ENCODE measurements around the gene KCNG2.

Gene KCNG2

DNA sequence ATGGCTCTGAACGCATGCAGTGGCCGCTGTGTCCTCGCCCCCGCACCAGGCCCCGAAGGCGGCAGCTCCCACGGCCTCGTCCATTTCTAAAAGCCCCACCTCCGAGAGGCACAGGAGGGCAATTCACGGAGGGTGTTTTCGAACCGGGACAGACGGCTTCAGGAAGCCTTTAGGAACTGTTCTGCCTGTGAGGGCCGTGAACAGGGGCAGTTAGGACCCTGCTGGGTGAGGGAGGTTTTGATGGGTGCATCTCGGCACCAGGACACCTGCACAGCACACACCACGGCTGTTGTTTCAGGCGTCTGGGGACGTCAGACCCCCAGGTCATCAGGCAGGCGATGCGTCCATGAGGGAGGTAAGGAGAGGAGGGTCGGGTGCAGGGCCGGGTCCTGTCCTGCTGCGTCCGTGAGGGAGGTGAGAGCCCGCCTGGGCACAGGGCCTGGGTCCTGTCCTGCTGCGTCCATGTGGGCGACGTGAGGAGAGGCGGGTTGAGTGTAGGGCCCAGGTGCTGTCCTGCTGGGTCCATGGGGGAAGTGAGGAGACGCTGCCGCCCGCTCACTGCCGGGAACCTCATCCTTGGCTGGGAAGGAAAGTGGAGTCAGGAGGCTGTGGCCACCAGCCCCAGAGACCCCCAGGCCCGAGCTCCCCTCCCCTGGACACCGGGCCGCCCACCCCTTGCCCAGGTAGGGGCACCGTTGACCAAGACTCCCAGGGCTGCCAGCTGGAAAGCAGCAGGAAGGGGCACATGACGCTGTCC, 25.5 kb upstream of the KCNG2 start:
- Mint-ChIP-seq H3K27me3 (ENCODE audit: low read depth, poor library complexity) (peaks cover 35% of the 10 kb centered on the region), H3K4me1 (peaks cover 5% of the 10 kb centered on the region), H3K36me3 (ENCODE audit: low read depth) (no peaks in the 10 kb centered on the region), H3K4me3 (no peak overlapping the region), H3K27ac (no peak overlapping the region), H3K9me3 (peaks cover 50% of the 10 kb centered on the region)
- TF ChIP-seq, protein P1, sequence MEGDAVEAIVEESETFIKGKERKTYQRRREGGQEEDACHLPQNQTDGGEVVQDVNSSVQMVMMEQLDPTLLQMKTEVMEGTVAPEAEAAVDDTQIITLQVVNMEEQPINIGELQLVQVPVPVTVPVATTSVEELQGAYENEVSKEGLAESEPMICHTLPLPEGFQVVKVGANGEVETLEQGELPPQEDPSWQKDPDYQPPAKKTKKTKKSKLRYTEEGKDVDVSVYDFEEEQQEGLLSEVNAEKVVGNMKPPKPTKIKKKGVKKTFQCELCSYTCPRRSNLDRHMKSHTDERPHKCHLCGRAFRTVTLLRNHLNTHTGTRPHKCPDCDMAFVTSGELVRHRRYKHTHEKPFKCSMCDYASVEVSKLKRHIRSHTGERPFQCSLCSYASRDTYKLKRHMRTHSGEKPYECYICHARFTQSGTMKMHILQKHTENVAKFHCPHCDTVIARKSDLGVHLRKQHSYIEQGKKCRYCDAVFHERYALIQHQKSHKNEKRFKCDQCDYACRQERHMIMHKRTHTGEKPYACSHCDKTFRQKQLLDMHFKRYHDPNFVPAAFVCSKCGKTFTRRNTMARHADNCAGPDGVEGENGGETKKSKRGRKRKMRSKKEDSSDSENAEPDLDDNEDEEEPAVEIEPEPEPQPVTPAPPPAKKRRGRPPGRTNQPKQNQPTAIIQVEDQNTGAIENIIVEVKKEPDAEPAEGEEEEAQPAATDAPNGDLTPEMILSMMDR (IDR thresholded peaks at IDR 0.05), result no peak
- no peak for DNase-seq

- TF ChIP-seq, protein P1 (IDR thresholded peaks at IDR 0.05), result no peak
- Mint-ChIP-seq H3K36me3 (ENCODE audit: low read depth) (no peaks in the 10 kb centered on the region), H3K27ac (no peak overlapping the region), H3K4me3 (no peak overlapping the region), H3K4me1 (peaks cover 13% of the 10 kb centered on the region), H3K9me3 (peaks cover 44% of the 10 kb centered on the region), H3K27me3 (ENCODE audit: low read depth, poor library complexity) (peaks cover 42% of the 10 kb centered on the region)
- DNase-seq, result no peak
Measured at GRCh38 chr18:79772865-79773696, 24.7 kb upstream of the KCNG2 start.

- Mint-ChIP-seq H3K27me3 (ENCODE audit: low read depth, poor library complexity) (peaks cover 47% of the 10 kb centered on the region), H3K4me1 (peaks cover 23% of the 10 kb centered on the region), H3K36me3 (ENCODE audit: low read depth) (no peaks in the 10 kb centered on the region), H3K4me3 (no peak overlapping the region), H3K27ac (no peak overlapping the region), H3K9me3 (peaks cover 34% of the 10 kb centered on the region)
- TF ChIP-seq, protein P1 (IDR thresholded peaks at IDR 0.05), result no peak
- DNase-seq, result no peak
Measured at GRCh38 chr18:79774111-79774510, 23.6 kb upstream of the KCNG2 start.

DNA sequence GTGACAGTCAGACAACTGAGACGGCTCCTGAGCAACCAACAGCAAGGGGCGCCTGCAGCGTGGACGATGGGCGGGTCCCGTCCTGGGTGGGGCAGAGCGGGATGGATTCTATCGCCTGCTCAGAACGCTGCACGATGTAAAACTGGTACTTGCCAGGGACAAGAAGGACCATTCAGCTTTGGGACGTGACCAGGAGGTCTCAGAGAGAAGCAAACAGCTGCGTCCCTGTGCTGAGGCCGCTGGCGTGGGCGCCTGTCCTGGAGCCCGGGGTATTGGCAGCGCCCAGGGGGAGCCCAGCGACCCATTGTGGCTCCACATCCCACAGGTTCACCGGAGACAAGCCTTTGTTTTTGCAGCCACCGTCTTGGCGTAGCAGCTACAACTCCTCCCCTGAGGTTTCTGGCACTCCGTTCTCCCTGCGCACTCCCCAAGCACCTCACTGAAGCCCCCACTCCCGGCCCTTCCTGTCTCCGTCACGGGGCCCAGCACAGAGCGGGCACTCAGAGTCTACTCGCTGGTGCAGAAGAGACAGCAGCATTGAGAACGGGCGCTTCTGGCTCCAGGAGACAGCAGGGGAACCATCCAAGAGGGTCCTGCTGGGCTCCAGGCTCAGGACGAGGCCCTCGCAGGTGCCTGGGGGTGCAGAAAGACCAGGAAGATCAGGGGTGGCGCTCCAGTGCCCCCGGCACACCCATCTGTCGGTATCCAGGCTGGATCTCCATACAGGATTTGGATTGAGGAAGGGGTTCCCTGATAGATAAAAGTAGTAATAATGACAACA, 22.1 kb upstream of the KCNG2 start:
- TF ChIP-seq, protein P1 (IDR thresholded peaks at IDR 0.05), result no peak

GRCh38 chr18:79776674-79777073, 21.1 kb upstream of the KCNG2 start:
- Mint-ChIP-seq H3K27me3 (ENCODE audit: low read depth, poor library complexity) (peaks cover 47% of the 10 kb centered on the region), H3K4me3 (no peak overlapping the region), H3K9me3 (peaks cover 22% of the 10 kb centered on the region), H3K36me3 (ENCODE audit: low read depth) (no peaks in the 10 kb centered on the region), H3K4me1 (peaks cover 29% of the 10 kb centered on the region), H3K27ac (no peak overlapping the region)
- TF ChIP-seq, protein P1 (IDR thresholded peaks at IDR 0.05), result no peak
- no peak for DNase-seq

More for the DNA sequence above, 22.1 kb upstream of the KCNG2 start:
- no peak for DNase-seq
- Mint-ChIP-seq H3K27ac (no peak overlapping the region), H3K4me3 (no peak overlapping the region), H3K9me3 (peaks cover 23% of the 10 kb centered on the region), H3K27me3 (ENCODE audit: low read depth, poor library complexity) (peaks cover 45% of the 10 kb centered on the region), H3K36me3 (ENCODE audit: low read depth) (no peaks in the 10 kb centered on the region), H3K4me1 (peaks cover 29% of the 10 kb centered on the region)

Measured in nephron progenitor cell (in vitro differentiated cells).